Measurements from ENCODE around the gene KMT2A. TPM values are rescaled to one million over a fixed set of nuclear protein-coding genes. Genes with fewer than 3 reads are reported as not detected.

KMT2A gene
- total RNA-seq, 4 donors from 2014 or later: 74.5 to 175 (median 90.8) TPM

DNA sequence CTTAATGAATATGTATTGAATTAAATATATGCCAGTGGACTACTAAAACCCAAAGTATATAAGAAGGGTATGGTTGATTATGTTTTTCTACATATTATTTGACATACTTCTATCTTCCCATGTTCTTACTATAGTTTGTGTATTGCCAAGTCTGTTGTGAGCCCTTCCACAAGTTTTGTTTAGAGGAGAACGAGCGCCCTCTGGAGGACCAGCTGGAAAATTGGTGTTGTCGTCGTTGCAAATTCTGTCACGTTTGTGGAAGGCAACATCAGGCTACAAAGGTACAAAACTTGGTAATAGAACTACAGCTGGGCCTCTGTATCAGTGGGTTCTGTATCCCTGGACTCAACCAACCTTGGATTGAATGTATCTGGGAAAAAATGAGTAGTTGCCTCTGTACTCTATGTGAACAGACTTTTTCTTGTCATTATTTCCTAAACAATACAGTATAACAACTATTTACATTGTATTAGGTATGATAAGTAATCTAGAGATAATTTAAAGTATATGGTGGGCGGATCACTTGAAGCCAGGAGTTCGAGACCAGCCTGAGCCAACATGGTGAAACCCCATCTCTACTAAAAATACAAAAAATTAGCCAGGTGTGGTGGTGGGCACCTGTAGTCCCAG, 52.3 kb downstream of the KMT2A start:
- peak; percentile 34 to 69 for DNase-seq
- H3K9me3 ChIP-seq: no peaks in the 10 kb centered on the region
- no peak overlapping the region for H3K27ac ChIP-seq
- H3K27me3 ChIP-seq: no peaks in the 10 kb centered on the region
- intact Hi-C loops (cut with DNase I): loop anchor here (10.0 kb wide), 1 partner anchor 94 kb away; no protein-coding TSS in a partner anchor
- WGBS, 2 donors: 29 to 31% methylated on average over 7 of the region's 7 CpGs
- peaks cover 47 to 56% of the 10 kb centered on the region in 2 donors for H3K36me3 ChIP-seq
- TF ChIP-seq POLR2A (IDR thresholded peaks at IDR 0.05): no peak
- TF ChIP-seq, protein P1, sequence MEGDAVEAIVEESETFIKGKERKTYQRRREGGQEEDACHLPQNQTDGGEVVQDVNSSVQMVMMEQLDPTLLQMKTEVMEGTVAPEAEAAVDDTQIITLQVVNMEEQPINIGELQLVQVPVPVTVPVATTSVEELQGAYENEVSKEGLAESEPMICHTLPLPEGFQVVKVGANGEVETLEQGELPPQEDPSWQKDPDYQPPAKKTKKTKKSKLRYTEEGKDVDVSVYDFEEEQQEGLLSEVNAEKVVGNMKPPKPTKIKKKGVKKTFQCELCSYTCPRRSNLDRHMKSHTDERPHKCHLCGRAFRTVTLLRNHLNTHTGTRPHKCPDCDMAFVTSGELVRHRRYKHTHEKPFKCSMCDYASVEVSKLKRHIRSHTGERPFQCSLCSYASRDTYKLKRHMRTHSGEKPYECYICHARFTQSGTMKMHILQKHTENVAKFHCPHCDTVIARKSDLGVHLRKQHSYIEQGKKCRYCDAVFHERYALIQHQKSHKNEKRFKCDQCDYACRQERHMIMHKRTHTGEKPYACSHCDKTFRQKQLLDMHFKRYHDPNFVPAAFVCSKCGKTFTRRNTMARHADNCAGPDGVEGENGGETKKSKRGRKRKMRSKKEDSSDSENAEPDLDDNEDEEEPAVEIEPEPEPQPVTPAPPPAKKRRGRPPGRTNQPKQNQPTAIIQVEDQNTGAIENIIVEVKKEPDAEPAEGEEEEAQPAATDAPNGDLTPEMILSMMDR (IDR thresholded peaks at IDR 0.05): peak in 5 of 6 experiments; percentile 32 to 78 (median 75)
- no peaks in the 10 kb centered on the region for H3K4me1 ChIP-seq
- H3K4me3 ChIP-seq (replicated peaks in 1 of 3): no peak overlapping the region

DNA sequence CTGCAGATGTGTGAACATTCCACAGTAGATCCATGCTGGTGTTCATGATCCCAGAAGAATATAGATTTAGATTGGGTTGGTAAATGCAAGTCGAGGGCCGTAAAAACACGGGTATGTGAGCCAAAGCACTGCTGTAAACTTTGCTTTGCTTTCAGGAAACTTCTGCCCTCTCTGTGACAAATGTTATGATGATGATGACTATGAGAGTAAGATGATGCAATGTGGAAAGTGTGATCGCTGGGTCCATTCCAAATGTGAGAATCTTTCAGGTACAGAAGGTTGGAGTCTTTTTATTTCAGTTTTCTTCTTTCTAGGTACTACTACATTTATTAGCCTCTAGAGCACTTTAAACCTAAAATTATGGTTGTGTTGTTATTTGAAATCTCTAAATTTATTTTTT, 54.7 kb downstream of the KMT2A start:
- 92 to 93% methylated on average over 4 of the region's 4 CpGs for WGBS, 2 donors

DNA sequence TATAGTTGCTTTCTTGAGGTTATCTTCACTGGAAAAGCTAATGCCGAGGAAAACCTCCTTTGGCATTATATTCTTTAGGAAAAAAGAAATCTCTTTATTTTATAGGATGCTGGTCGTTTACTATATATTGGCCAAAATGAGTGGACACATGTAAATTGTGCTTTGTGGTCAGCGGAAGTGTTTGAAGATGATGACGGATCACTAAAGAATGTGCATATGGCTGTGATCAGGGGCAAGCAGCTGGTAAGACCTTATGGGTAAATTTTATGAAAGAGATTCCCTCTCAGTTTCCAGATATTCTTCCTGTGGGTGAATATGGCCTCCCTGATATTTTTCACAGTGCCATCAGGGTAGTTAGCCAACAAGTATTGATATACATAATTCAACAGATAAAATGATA, 61.5 kb downstream of the KMT2A start:
- no peak overlapping the region for H3K27ac ChIP-seq
- peaks cover 87 to 90% of the 10 kb centered on the region in 2 donors for H3K36me3 ChIP-seq
- intact Hi-C loops (cut with DNase I): no loop called here
- no peaks in the 10 kb centered on the region for H3K27me3 ChIP-seq
- H3K4me3 ChIP-seq (replicated peaks in 1 of 3): no peak overlapping the region
- no peaks in the 10 kb centered on the region for H3K4me1 ChIP-seq
- no peaks in the 10 kb centered on the region for H3K9me3 ChIP-seq
- TF ChIP-seq POLR2A (IDR thresholded peaks at IDR 0.05): no peak
- TF ChIP-seq, protein P1 (IDR thresholded peaks at IDR 0.05): no peak
- WGBS, 2 donors: 93 to 95% methylated on average over 4 of the region's 4 CpGs
- DNase-seq: no peak

More for the DNA sequence above, 54.7 kb downstream of the KMT2A start:
- Histone ChIP-seq H3K27me3 (no peaks in the 10 kb centered on the region), H3K9me3 (no peaks in the 10 kb centered on the region), H3K36me3 (peaks cover 53 to 59% of the 10 kb centered on the region in 2 donors), H3K4me3 (replicated peaks in 1 of 3) (no peak overlapping the region), H3K4me1 (no peaks in the 10 kb centered on the region), H3K27ac (no peak overlapping the region)
- intact Hi-C loops (cut with DNase I): no loop called here
- DNase-seq: no peak
- TF ChIP-seq, protein P1 (IDR thresholded peaks at IDR 0.05): no peak
- no peak for TF ChIP-seq POLR2A (IDR thresholded peaks at IDR 0.05)

GRCh38 chr11:118503216-118503615, 66.9 kb downstream of the KMT2A start:
- Histone ChIP-seq H3K36me3 (peaks cover 92 to 96% of the 10 kb centered on the region in 2 donors), H3K4me1 (no peaks in the 10 kb centered on the region), H3K27ac (no peak overlapping the region), H3K27me3 (no peaks in the 10 kb centered on the region), H3K9me3 (no peaks in the 10 kb centered on the region), H3K4me3 (replicated peaks in 1 of 3) (no peak overlapping the region)
- WGBS, 2 donors: 82% methylated on average over 3 of the region's 3 CpGs
- intact Hi-C loops (cut with DNase I): no loop called here
- no peak for DNase-seq
- no peak for TF ChIP-seq POLR2A (IDR thresholded peaks at IDR 0.05)
- TF ChIP-seq, protein P1 (IDR thresholded peaks at IDR 0.05): no peak

DNA sequence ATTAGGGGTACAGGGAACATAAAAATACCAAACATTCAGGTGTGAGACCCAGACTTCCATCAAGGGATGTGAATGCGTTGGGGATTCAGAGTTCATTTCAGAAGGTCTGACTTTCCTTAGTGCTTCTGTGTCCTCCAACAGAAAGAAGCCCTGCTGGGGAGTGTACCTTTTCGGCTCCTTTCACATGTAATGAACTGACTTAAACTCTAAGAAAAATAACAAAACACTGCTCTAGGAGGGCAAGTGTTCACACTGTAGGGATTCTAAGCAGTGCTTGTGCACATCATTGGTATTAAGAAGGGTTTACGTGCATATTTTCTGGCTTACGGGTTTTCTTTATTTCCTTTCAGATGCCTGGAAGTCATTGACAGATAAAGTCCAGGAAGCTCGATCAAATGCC, 75.3 kb downstream of the KMT2A start:
- no peak overlapping the region for H3K4me3 ChIP-seq (replicated peaks in 1 of 3)
- 92 to 95% methylated on average over 5 of the region's 5 CpGs for WGBS, 2 donors
- intact Hi-C loops (cut with DNase I): no loop called here

More for the DNA sequence above, 75.3 kb downstream of the KMT2A start:
- H3K27me3 ChIP-seq: no peaks in the 10 kb centered on the region
- H3K27ac ChIP-seq: no peak overlapping the region
- H3K36me3 ChIP-seq: peaks cover 87 to 94% of the 10 kb centered on the region in 2 donors
- H3K4me1 ChIP-seq: no peaks in the 10 kb centered on the region
- DNase-seq: no peak
- TF ChIP-seq POLR2A (IDR thresholded peaks at IDR 0.05): no peak
- TF ChIP-seq, protein P1 (IDR thresholded peaks at IDR 0.05): no peak
- no peaks in the 10 kb centered on the region for H3K9me3 ChIP-seq

Measured in thyroid gland (tissue), 4 donors.